ENCODE measurements around the gene C16orf54.
"Not testable (repeated sequence)": the region's sequence is repeated elsewhere in the genome, so short reads cannot be mapped to it uniquely, and the experiment has no call there.

GRCh38 chr16:29757086-29757485 is 11.3 kb upstream of the C16orf54 start:
- TF ChIP-seq ZBTB8A (tag by site-specific recombination; IDR thresholded peaks at IDR 0.05); CTCF (tag by site-specific recombination; IDR thresholded peaks at IDR 0.05); ATF2 (tag by site-specific recombination; IDR thresholded peaks at IDR 0.05; ENCODE audit: low read depth); ZNF398 (tag by site-specific recombination; IDR thresholded peaks at IDR 0.05); ZNF274 (IDR thresholded peaks at IDR 0.05; ENCODE audit: low read length); ZNF274 (tag by site-specific recombination; IDR thresholded peaks at IDR 0.05; ENCODE audit: borderline replicate concordance); ZBTB26 (tag by site-specific recombination; optimal IDR thresholded peaks at IDR 0.05); ZSCAN23 (tag by site-specific recombination; IDR thresholded peaks at IDR 0.05); ZNF280C (tag by site-specific recombination; IDR thresholded peaks at IDR 0.05); MYNN (tag by site-specific recombination; IDR thresholded peaks at IDR 0.05; ENCODE audit: borderline replicate concordance): not testable (repeated sequence)

Data from HEK293 (cell line).